SIG-M5 treated with dmso at 0.1 percent for 504 hours (cell line): ENCODE results near the gene KRT25.
"Not testable (repeated sequence)": the region's sequence is repeated elsewhere in the genome, so short reads cannot be mapped to it uniquely, and the experiment has no call there.

Experiments
- DNase-seq: peaks from one replicate; lab custom pipeline; 2025; ENCODE audit not compliant: unreplicated experiment; lab: John Stamatoyannopoulos, UW

The KRT25 gene

GRCh38 chr17:40760105-40761016 lies 5.2 kb upstream of the KRT25 start:
- no peak for DNase-seq

- DNase-seq, result no peak
Measured at GRCh38 chr17:40753804-40754203, 1.3 kb downstream of the KRT25 start.

GRCh38 chr17:40751065-40751464 lies 4.1 kb downstream of the KRT25 start:
- DNase-seq, result no peak

- no peak for DNase-seq
Measured at GRCh38 chr17:40750391-40750790, 4.7 kb downstream of the KRT25 start.

GRCh38 chr17:40748666-40749065 lies 6.5 kb downstream of the KRT25 start:
- DNase-seq, result not testable (repeated sequence)

- no peak for DNase-seq
Measured at GRCh38 chr17:40738553-40738952, 16.6 kb downstream of the KRT25 start.

- no peak for DNase-seq
Measured at GRCh38 chr17:40735016-40735415, 20.1 kb downstream of the KRT25 start.

GRCh38 chr17:40734018-40734417 lies 21.1 kb downstream of the KRT25 start:
- no peak for DNase-seq

GRCh38 chr17:40730970-40731369 lies 24.2 kb downstream of the KRT25 start:
- no peak for DNase-seq

GRCh38 chr17:40727447-40728231 lies 27.5 kb downstream of the KRT25 start:
- DNase-seq, result no peak

- no peak for DNase-seq
Measured at GRCh38 chr17:40726919-40727318, 28.2 kb downstream of the KRT25 start.

GRCh38 chr17:40724656-40725055 lies 30.5 kb downstream of the KRT25 start:
- no peak for DNase-seq

- DNase-seq, result no peak
Measured at GRCh38 chr17:40722241-40722640, 32.9 kb downstream of the KRT25 start.

- no peak for DNase-seq
Measured at GRCh38 chr17:40720899-40721298, 34.2 kb downstream of the KRT25 start.

GRCh38 chr17:40718930-40719329 lies 36.2 kb downstream of the KRT25 start:
- no peak for DNase-seq

- DNase-seq, result no peak
Measured at GRCh38 chr17:40717776-40718175, 37.4 kb downstream of the KRT25 start.

- DNase-seq, result no peak
Measured at GRCh38 chr17:40714473-40714872, 40.7 kb downstream of the KRT25 start.

GRCh38 chr17:40707745-40708144 lies 47.4 kb downstream of the KRT25 start:
- DNase-seq, result peak; percentile 77

- DNase-seq, result no peak
Measured at GRCh38 chr17:40705584-40705983, 49.5 kb downstream of the KRT25 start.

GRCh38 chr17:40703652-40704051 lies 51.5 kb downstream of the KRT25 start, which contains the start of gene KRT24:
KRT24 (minus strand) TSS chr17:40703752; CDS start chr17:40703693, 59 bp downstream.
- no peak for DNase-seq

- no peak for DNase-seq
Measured at GRCh38 chr17:40702271-40702670, 52.9 kb downstream of the KRT25 start.

GRCh38 chr17:40699853-40700252 lies 55.3 kb downstream of the KRT25 start:
- no peak for DNase-seq
